GM12878 (cell line): ENCODE data around the gene IFNGR2. TPM values are rescaled to one million over a fixed set of nuclear protein-coding genes. Genes with fewer than 3 reads are reported as not detected.

Source experiments
- ATAC-seq: fragments of 200-7000 bp; cut with Tn5 transposase; 3 replicates; pipeline ENCODE4 v1.9.1; 2020; ENCODE audit warnings: mild to moderate bottlenecking, moderate library complexity
- BruUV-seq: library from RNA; stranded (reverse); fragments of 400-500 nt; replicated peaks from 2 replicates; lab custom pipeline; 2021; lab: Mats Ljungman, UMichigan
- CTCF ChIA-PET: fragments of 300-600 bp; sonication (Branson Sonifier 250); formaldehyde crosslinking; extraction: SDS; loops from one replicate; lab custom pipeline; 2021; ENCODE audit warnings: inconsistent platforms; lab: Yijun Ruan, JAX
- POLR2A ChIA-PET: fragments of 350-600 bp; formaldehyde crosslinking; extraction: SDS; loops from one replicate; lab custom pipeline; 2021; ENCODE audit warnings: inconsistent platforms; lab: Charles Lee
- RAD21 ChIA-PET: fragments of 300-600 bp; sonication (Branson Sonifier 250); formaldehyde crosslinking; loops from one replicate; lab custom pipeline; 2023; ENCODE audit warnings: antibody characterized with exemption; ENCODE audit not compliant: unreplicated experiment; lab: Charles Lee
- SMC1A ChIA-PET: fragments of 300-600 bp; sonication (Branson Sonifier 250); formaldehyde crosslinking; loops from one replicate; lab custom pipeline; 2023; ENCODE audit not compliant: unreplicated experiment, uncharacterized antibody; lab: Charles Lee
- DNase-seq: peaks from one replicate; pipeline ENCODE4 v3.0.0-alpha.2; 2011; ENCODE audit warnings: low read depth, low spot score
- FAIRE-seq: peaks from 3 replicates; lab custom pipeline; 2011; peaks lifted over from hg19 to GRCh38; lab: Jason Lieb, UNC
- H2AFZ ChIP-seq: 2 replicates; pipeline ENCODE4 v1.6.0; 2011; ENCODE audit warnings: low read depth, low read length, control low read depth; ENCODE audit not compliant: control insufficient read depth
- H3K27ac ChIP-seq: 2 replicates; pipeline ENCODE4 v1.5.1; 2011; ENCODE audit warnings: control low read depth; ENCODE audit not compliant: control insufficient read depth, insufficient read depth
- H3K27me3 ChIP-seq, 2 experiments: replicated peaks in 1 of 2; 2 replicates each; pipeline versions ENCODE4 v1.6.0 to v1.6.1; 2011; ENCODE audit warnings: low read length in 1 of 2; ENCODE audit not compliant: control insufficient read depth in 2 of 2, insufficient read depth in 2 of 2
- H3K36me3 ChIP-seq, 2 experiments: 2 replicates each; pipeline ENCODE4 v1.5.1; 2011; ENCODE audit warnings: low read length in 1 of 2; ENCODE audit not compliant: control insufficient read depth in 2 of 2, insufficient read depth in 2 of 2
- H3K4me1 ChIP-seq: 2 replicates; pipeline ENCODE4 v1.6.1; 2011; ENCODE audit warnings: mild to moderate bottlenecking, low read length, moderate library complexity, mixed read lengths; ENCODE audit not compliant: control insufficient read depth, insufficient read depth
- H3K4me2 ChIP-seq: 2 replicates; pipeline ENCODE4 v1.6.0; 2011; ENCODE audit warnings: control low read depth; ENCODE audit not compliant: control insufficient read depth, insufficient read depth
- H3K4me3 ChIP-seq: fragments of 200-600 bp; sonication (generic); 2 replicates; pipeline ENCODE4 v1.5.1; 2016
- H3K79me2 ChIP-seq: 2 replicates; pipeline ENCODE4 v1.6.0; 2011; ENCODE audit warnings: low read length; ENCODE audit not compliant: control insufficient read depth, insufficient read depth
- H3K9ac ChIP-seq: 2 replicates; pipeline ENCODE4 v1.8.0; 2011; ENCODE audit warnings: low read length, control low read depth, mixed read lengths; ENCODE audit not compliant: control insufficient read depth, insufficient read depth
- H3K9me3 ChIP-seq: replicated peaks from 3 replicates; pipeline ENCODE4 v1.5.1; 2011; ENCODE audit warnings: mild to moderate bottlenecking, low read length; ENCODE audit not compliant: control insufficient read depth, insufficient read depth
- H4K20me1 ChIP-seq: 2 replicates; pipeline ENCODE4 v1.6.0; 2011; ENCODE audit not compliant: control insufficient read depth, insufficient read depth
- CBFB ChIP-seq: IDR thresholded peaks from 2 replicates; pipeline ENCODE4 v1.6.1; 2016; ENCODE audit warnings: antibody characterized with exemption, low read depth
- CEBPZ ChIP-seq: fragments of 150-350 bp; IDR thresholded peaks from 2 replicates; pipeline ENCODE4 v1.6.1; 2016; ENCODE audit warnings: low read depth, low read length
- FOXM1 ChIP-seq: IDR thresholded peaks from 2 replicates; pipeline ENCODE4 v1.6.1; 2012; ENCODE audit warnings: low read depth, mild to moderate bottlenecking, inconsistent platforms, low read length, moderate library complexity
- IKZF2 ChIP-seq, 2 experiments: fragments of 450-650 bp; IDR thresholded peaks; 2 replicates each; pipeline ENCODE4 v1.6.1; 2017; ENCODE audit warnings: mild to moderate bottlenecking in 2 of 2, moderate library complexity in 2 of 2
- MTA2 ChIP-seq: fragments of 450-650 bp; IDR thresholded peaks from 2 replicates; pipeline ENCODE4 v1.6.1; 2016; ENCODE audit warnings: low read depth, mild to moderate bottlenecking, moderate library complexity
- NR2C1 ChIP-seq: fragments of 450-650 bp; IDR thresholded peaks from 2 replicates; pipeline ENCODE4 v1.6.1; 2017; ENCODE audit warnings: antibody characterized with exemption, mild to moderate bottlenecking, moderate library complexity
- PML ChIP-seq: IDR thresholded peaks from 2 replicates; pipeline ENCODE4 v1.6.1; 2012; ENCODE audit warnings: low read length, inconsistent platforms
- SUZ12 ChIP-seq: fragments of 200-600 bp; sonication (generic); IDR thresholded peaks from one replicate; pipeline ENCODE4 v1.6.1; 2018; ENCODE audit warnings: antibody characterized with exemption, mild to moderate bottlenecking; ENCODE audit not compliant: unreplicated experiment
- WRNIP1 ChIP-seq: IDR thresholded peaks from 2 replicates; pipeline ENCODE4 v1.6.1; 2011; ENCODE audit warnings: low read depth, low read length, improper control_type of control experiment, borderline replicate concordance
- ZBED1 ChIP-seq: IDR thresholded peaks from 2 replicates; pipeline ENCODE4 v1.6.1; 2016; ENCODE audit warnings: borderline replicate concordance
- ZNF207 ChIP-seq: fragments of 450-650 bp; IDR thresholded peaks from 2 replicates; pipeline ENCODE4 v1.6.1; 2014; ENCODE audit warnings: antibody characterized with exemption, mild to moderate bottlenecking, borderline replicate concordance
- ZNF592 ChIP-seq: fragments of 450-650 bp; IDR thresholded peaks from 2 replicates; pipeline ENCODE4 v1.6.1; 2017; ENCODE audit warnings: mild to moderate bottlenecking, moderate library complexity
- WGBS: methylation state at CpG from one replicate; pipeline ENCODE4 v1.1.6; 2016; ENCODE audit warnings: low lambda C conversion rate; ENCODE audit not compliant: insufficient replicate concordance, insufficient coverage; ENCODE audit errors: missing lambda C conversion rate; 5-methylcytosine and 5-hydroxymethylcytosine counted together
- in situ Hi-C: fragments of 300-500 bp; cut with MboI; formaldehyde crosslinking; loops from 9 replicates; pipeline ENCODE4 v1.14.3; 2018; ENCODE audit warnings: mixed read lengths
- intact Hi-C: fragments of 100-400 bp; cut with micrococcal nuclease; formaldehyde crosslinking; loops from one replicate; pipeline ENCODE4 v1.14.2; 2022; ENCODE audit not compliant: unreplicated experiment
- polyA plus RNA-seq, 11 experiments: library from polyadenylated mRNA; depleted of rRNA in 4 of 11; unstranded in 6 of 11; stranded (reverse) in 5 of 11; fragments of >200 nt; fragmentation: Nextera tagmentation in 4 of 11; fragmentation: Illumina TruSeq in 1 of 11; extraction: Ambion mirVana in 4 of 11; extraction: Trizol in 1 of 11; gene quantifications; 1 replicate in 1 of 11; 2 replicates in 10 of 11; pipeline versions ENCODE4 v1.2.1 to v1.2.3, GENCODE V29; 2011 to 2016; ENCODE audit warnings: inconsistent platforms in 2 of 11, missing spikeins in 2 of 11, low read depth in 1 of 11
- total RNA-seq, 4 experiments: library from RNA; depleted of rRNA in 3 of 4; stranded (reverse); fragments of >200 nt in 3 of 4; fragmentation: Illumina TruSeq in 1 of 4; extraction: Trizol in 1 of 4; gene quantifications; 2 replicates each; pipeline versions ENCODE4 v1.2.1 to v1.2.3, GENCODE V29; 2013 to 2021
- TF ChIP-seq, protein P1 (sequence below): fragments of 450-650 bp; IDR thresholded peaks from 2 replicates; pipeline ENCODE4 v1.6.1; 2016; ENCODE audit warnings: mild to moderate bottlenecking, moderate library complexity, borderline replicate concordance

IFNGR2 gene
- total and polyA plus RNA-seq, 10 of the 15 experiments (the other 5 are each of a cell fraction or from before 2014, with no cell fraction given) = 23.6 to 98.8 (median 77.0) TPM

GRCh38 chr21:33437140-33437539 is 33.9 kb downstream of the IFNGR2 start:
- ChIA-PET POLR2A (interaction anchor here (0.6 to 1.0 kb wide), 2 partner anchors 9 to 32 kb away, joined by 3 read pairs; no protein-coding TSS in a partner anchor), SMC1A (interaction anchor here (1.3 to 6.8 kb wide), 4 partner anchors 12 to 76 kb away, joined by 4 to 43 read pairs (median 19); no protein-coding TSS in a partner anchor), CTCF (interaction anchor here (1.3 kb wide), 1 partner anchor 8 kb away, joined by 4 read pairs; no protein-coding TSS in a partner anchor), RAD21 (interaction anchor here (1.1 to 5.2 kb wide), 3 partner anchors 56 to 169 kb away, joined by 3 to 49 read pairs (median 7); no protein-coding TSS in a partner anchor)
- peaks cover 18 to 29% of the 10 kb centered on the region in 2 experiments for H3K36me3 ChIP-seq
- no peak overlapping the region for H3K27ac ChIP-seq
- in situ Hi-C loops = no loop called here
- no peak overlapping the region for H2AFZ ChIP-seq
- DNase-seq (no peak), ATAC-seq (no peak), FAIRE-seq (no peak)
- intact Hi-C loops = no loop called here
- 83% methylated on average over 6 of the region's 6 CpGs for WGBS
- no peak overlapping the region for H3K4me2 ChIP-seq
- H3K4me1 ChIP-seq = peaks cover 49% of the 10 kb centered on the region
- H4K20me1 ChIP-seq = no peaks in the 10 kb centered on the region
- H3K9me3 ChIP-seq = no peaks in the 10 kb centered on the region
- no peak overlapping the region for H3K9ac ChIP-seq
- H3K27me3 ChIP-seq = no peaks in the 10 kb centered on the region
- H3K79me2 ChIP-seq = no peaks in the 10 kb centered on the region; the same call in 1 of the 2 replicates
- no TSS peak for BruUV-seq
- no peak overlapping the region for H3K4me3 ChIP-seq
- TF ChIP-seq PML (no peak), NR2C1 (no peak), ZBED1 (no peak), ZNF592 (no peak), CBFB (no peak), IKZF2 (IDR thresholded peaks at IDR 0.05) (no peak), ZNF207 (no peak), WRNIP1 (no peak), SUZ12 (no peak), FOXM1 (no peak), CEBPZ (no peak), MTA2 (no peak)
- TF ChIP-seq, protein P1, sequence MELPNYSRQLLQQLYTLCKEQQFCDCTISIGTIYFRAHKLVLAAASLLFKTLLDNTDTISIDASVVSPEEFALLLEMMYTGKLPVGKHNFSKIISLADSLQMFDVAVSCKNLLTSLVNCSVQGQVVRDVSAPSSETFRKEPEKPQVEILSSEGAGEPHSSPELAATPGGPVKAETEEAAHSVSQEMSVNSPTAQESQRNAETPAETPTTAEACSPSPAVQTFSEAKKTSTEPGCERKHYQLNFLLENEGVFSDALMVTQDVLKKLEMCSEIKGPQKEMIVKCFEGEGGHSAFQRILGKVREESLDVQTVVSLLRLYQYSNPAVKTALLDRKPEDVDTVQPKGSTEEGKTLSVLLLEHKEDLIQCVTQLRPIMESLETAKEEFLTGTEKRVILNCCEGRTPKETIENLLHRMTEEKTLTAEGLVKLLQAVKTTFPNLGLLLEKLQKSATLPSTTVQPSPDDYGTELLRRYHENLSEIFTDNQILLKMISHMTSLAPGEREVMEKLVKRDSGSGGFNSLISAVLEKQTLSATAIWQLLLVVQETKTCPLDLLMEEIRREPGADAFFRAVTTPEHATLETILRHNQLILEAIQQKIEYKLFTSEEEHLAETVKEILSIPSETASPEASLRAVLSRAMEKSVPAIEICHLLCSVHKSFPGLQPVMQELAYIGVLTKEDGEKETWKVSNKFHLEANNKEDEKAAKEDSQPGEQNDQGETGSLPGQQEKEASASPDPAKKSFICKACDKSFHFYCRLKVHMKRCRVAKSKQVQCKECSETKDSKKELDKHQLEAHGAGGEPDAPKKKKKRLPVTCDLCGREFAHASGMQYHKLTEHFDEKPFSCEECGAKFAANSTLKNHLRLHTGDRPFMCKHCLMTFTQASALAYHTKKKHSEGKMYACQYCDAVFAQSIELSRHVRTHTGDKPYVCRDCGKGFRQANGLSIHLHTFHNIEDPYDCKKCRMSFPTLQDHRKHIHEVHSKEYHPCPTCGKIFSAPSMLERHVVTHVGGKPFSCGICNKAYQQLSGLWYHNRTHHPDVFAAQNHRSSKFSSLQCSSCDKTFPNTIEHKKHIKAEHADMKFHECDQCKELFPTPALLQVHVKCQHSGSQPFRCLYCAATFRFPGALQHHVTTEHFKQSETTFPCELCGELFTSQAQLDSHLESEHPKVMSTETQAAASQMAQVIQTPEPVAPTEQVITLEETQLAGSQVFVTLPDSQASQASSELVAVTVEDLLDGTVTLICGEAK = no peak
